Measurements from ENCODE around the gene TP53AIP1.

Gene TP53AIP1, protein sequence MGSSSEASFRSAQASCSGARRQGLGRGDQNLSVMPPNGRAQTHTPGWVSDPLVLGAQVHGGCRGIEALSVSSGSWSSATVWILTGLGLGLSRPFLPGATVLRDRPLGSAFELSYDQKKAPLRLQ

DNA sequence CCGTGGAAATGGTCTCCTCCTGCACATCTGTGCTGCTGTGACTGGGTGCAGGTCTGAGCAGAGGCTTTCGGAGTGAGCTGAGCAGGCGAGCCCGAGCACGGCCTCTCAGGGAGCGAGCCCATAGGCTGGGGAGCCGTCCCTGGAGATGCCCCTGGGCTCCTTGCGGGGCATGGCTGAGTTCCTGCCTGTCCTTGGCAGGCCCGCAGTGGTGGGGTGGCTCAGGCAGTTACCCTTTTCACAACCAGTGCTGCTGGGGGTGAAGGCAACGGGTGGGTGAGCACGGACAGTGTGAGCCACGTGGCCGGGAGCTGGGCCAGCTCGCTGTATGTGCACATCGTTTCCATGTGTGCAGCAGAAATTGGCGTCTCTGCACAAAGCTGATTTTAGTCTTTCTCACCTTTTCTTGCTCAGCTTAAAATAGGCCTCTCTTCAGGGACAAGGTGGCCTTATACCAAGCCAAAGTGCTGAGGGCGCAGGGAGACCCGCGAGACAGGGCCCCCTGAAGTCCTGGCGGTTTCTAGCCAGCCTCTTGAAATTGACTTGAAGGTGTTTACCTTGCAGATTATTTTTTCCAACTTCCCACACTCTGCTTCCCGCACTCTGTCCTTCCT, at the start of gene TP53AIP1:
TP53AIP1 (minus strand) TSS at position 55 of the 611 bp plus-strand sequence. CDS start 5,053 bp downstream, outside the sequence.
- DNase-seq = no peak

DNA sequence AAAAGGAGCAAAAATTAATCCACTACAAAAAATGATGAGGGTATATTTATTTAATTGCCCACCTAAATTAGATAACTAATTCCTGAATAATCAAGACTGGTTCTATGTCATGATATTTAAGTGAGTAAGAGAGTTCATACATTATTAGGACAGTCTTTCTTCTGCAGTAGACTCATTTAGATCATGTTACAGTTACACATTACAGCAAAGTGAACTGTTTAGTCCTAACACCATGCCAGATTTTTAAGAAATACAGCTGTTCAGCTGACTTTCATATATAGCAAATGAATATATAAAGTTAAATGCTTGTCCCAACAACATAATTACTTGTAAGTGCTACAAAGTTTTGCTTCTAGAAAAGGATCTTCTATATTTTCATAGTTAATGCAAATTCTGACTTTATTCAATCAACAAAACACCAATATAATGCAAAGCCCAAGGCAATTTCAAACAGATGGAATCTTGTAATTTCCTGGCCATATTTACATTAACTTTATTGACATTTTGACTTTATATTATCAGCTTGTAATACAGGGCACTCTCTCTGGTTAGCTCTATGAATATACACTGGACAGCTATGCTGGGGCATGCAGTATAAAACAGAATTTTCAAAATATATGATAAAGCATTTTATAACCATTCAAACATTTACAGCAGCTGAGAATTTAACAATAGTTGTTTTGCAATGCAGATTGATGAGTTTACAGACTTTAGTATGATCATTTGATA, 45.7 kb upstream of the TP53AIP1 start:
- no peak for DNase-seq

DNA sequence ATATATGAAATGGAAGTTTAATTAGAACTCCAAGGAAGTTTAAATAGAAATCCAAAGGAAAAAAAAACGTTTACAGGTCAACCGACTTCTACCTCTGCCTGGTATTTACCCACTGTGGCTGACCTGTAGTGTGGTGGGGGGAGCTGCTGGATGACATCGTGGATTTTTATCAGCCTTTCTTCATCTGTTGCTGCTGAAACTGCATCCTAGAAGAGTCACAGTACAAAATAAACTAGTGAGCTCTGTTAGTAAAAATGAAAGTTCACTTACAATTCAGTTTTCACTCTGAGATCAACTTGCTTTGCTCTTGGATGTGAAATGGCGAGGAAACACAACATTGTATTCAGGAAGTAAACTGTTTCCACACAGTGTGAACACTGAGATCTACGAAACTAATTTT, 43.2 kb upstream of the TP53AIP1 start:
- DNase-seq = no peak

DNA sequence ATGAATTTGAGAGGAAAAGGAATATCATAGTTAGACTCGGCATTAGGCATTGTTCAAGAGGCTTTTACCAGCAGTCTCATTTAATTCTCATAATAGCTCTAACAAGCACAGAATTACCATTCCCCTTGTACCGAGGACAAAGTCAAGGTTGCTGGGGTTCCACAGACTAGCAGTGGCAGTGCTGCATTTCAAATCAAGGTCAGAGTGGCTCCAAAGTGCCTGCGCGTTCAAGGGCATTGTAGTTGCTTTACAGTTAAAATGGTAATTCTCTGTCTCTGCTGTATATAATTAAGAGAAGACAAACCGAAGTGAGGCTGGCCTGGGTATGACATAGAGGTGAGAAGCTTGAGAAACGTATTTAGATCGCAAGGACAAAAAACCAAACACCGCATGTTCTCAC, 40.4 kb upstream of the TP53AIP1 start:
- no peak for DNase-seq

DNA sequence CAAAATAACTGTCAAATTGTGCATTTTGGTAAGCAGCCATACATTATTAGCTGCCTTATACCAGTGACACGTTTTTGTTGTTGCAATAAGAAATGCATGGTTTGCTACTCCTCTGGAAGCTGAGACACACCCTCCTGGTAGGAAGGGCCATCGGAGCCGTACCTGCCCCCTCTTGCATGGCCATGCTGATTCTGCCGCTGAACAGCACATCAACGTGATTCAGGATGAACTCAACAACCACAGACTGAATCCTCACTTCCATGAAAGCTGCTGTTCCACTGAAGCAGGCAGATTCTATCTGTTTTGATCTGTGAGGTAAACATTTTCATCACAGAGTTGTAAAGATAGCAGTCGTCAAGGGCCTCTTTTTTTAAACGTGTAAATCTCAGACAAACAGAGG, 38.6 kb upstream of the TP53AIP1 start:
- DNase-seq = no peak

DNA sequence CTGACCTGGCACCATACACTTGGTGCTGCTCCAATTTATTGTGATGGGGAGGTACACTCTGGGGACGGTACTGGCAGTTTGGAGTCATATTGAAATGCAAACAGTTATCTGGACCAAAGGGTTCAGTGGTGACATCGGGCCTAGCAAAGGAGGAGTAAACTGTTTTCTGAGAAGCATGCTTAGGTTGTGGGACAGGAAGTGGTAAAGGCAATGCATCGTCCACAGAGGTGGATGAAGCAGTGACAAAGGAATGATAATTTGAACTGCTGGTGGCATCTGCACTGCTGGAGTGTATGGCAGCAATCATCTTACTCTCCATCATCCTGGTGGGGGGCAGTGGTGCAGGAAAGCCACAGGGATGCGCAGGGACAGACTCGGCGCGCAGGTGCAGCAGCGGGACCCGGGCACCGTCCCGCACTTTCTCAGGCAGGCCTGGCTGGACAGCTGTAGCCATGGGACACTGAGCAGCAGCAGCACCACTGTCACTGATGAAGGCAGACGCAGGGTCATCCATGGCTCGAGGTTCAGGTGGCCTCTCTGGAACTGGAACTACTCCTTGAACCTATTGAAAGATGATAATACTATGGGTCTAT, 28.0 kb upstream of the TP53AIP1 start:
- DNase-seq = no peak

DNA sequence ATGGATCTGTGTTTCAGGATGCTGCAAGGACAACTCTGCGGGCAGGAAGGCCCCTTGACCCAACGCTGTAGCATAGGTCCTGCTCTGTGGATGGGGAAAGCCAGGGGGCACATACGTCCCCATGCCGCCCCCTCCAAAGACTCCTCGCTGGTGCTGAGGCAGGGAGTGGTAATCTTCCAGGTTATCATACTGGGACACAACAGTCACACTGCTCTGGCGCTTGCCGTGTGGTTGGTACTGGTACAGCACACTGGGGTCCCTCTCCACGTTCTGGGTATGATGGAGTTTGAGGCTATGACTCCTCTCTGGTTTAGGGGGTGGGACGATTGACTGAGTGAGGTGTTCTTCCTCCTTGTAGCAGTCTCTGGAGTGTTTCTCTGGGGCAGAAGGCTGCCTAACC, 26.2 kb upstream of the TP53AIP1 start:
- no peak for DNase-seq

DNA sequence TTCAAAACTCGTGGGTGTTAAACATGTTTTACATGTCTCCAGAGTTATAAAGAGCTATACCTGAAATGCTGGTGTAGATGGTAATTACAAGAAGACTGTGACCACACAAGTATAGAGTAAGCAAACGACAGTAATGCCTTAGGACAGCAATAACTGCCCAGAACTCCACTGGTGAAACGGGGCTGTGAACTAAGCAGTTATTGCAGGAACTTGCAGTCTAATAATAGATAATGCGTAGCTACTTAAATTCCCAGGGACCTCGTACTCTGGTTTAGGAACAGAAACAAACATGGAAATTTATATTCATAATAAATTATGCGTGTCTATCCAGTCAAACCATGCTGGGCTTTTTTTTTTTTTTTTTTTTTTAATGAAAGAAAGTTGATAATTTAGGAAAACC, 24.9 kb upstream of the TP53AIP1 start:
- DNase-seq = no peak

DNA sequence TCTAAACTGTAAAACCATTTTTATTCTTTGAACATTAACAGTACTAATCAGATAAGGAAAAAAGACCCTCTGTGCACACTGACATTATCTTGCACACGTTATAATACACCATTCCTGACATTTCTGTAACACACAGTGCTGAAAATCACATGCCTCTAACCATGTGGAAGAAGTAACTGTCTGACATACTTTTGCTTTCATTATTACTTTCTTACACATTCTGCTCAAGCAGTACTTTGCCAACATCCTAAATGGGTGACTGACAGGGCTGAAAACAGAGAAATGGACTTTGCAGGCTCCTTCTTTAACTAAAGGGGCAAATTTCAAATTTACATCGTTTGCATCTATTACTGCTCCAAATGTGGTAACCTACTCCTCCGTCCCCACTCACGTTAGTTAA, 22.8 kb upstream of the TP53AIP1 start:
- no peak for DNase-seq

DNA sequence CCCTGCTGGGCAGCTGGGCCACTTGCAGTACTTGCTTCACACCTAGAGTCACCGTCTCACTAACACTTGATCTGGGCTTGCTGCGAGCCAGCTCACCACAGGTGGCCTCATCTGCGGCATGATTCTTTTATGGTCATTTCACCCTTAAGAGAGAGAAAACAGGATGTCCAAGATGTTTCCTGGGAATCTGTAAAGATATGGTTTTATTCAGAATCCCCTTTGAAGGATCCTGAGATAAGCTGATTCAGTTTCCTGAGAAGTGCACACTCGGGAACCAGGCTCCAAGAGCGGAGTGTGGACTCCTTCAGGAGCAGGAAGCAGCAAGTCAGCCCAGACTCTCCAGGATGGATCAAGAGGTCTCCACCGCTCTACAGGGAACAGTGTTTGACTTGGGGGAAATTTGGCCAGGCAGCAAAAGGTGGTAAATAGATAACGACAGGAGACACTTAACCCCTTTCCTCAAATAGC, 21.8 kb upstream of the TP53AIP1 start:
- DNase-seq = no peak

DNA sequence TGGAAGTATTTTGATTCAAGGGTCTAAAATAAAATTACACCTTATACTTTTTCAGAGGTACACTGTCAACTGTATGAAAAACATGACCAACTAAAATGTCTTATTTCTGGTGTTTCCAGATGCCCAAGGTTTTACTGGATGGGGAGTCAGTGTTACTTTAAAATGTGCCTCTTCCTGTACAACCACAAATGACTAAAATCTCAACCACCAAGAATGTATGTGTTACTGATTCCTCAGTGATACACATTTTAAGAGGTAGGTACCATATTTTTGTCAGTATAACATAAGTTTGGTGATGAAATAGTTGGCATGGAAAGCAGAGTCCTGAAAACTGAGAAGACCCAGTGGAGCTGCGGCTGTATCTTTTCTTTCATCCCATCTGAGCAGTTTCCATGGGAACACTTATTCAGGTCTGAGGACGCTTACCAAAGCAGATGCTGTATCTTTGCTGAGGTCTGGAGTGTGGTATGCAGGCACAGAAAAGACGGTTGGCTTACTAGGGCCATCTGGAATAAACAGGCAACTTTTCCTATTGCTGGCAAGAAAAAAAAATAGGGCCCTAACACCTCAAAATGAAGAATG, 21.2 kb upstream of the TP53AIP1 start:
- DNase-seq = no peak

DNA sequence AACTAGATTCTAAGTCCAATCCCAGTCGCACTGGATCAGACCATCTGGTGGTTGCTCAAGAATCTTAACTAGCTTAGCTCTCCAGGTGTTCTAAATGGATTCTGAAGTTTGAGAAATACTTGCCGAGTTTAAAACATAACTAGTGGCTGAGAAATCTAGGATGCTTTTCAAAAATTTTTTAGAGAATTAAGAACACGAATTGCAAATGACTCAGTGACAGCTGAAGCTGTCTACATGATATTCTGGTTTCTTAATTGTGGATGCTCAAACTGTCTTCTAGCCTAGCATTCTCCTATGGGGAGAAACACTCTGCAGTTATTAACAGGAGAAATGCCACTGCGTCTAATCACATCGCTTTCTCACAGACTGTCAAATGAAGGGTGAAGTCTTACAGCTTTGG, 20.2 kb upstream of the TP53AIP1 start:
- no peak for DNase-seq

DNA sequence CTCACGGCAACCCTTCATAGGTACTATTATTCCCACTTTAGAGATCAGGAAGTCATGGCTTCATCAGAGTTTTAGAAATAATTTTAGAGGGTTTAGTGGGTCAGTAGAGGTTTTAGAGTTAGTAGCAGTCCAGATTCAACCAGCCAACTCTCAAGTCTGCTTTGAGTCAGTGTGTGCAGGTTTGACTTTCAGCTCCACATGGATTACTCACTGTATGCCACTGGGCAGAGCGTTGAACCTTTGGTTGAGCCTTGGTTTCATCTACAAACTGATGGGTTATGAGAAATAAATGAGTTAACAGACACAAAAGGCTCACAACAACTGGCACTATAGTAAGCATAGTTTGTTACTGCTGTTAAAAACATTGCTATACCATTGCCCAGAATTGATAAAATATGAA, 19.0 kb upstream of the TP53AIP1 start:
- DNase-seq = no peak

DNA sequence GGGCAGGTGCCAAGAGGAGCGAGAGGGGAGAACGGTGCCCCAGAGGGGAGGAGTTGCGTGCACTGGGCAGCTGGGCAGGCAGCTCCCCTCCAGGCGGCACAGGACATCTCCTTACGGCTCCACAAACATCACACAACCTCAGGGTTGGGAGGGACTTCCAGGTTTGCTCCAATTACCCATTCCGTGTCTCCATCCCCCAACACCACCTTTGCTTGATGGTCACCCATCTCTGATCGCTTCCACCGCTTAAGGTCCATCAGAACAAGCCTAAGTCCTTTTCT, 14.5 kb upstream of the TP53AIP1 start:
- DNase-seq = no peak

DNA sequence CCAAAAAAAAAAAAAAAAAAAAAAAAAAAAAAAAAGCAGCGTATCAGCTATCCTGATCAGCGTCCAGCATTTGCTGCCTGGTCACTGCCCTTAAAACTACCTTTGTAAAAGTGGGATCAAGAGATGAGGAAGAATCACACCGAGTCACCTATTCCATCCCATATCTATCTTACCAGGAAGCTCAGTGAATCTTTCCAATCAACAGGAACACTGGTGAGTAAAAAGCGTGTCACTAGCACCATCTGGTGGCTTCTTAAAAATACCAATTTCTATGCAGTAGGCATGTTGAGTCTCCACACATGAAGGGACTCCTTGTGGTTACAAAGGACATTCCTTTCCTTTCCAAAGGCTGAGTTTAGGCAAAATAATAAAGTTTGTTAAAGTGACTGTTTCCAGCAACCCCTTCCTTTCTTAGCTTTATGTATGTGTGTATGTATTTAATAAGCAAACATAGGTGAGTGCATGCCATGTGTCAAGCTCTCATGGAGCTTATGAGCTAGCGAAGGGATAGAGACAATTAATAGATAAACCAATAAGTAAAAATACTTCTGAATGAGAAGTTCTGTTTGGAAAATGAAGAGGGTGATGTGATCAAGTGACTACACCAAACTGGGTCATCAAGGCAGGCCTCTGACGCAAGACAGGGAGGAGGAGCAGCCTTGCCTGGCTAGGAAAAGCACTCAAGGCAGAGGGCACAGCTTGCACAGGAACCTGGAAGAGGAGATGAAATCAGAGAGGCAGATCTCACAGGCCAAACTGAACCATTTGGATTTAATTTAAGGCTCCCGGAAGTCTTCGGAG, 13.9 kb upstream of the TP53AIP1 start:
- DNase-seq = no peak

DNA sequence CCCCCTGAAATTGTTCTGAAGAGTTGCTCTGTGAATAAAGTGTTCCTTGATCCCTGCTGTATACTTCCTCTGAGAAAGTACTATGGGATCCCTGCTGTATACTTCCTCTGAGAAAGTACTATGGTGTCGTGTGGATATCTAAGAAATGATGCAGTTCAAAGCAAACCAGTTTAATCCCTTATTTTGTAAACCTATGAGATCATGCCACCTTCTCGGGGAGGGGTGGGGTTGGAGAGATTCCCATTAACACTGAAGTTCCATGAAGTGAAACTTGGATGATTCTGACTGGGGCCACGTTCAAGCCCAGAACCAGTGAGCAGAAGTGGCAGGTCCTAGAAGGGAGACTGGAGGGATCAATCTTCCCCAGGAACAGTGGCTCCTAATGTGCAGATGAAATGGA, 13.0 kb upstream of the TP53AIP1 start:
- DNase-seq = no peak

DNA sequence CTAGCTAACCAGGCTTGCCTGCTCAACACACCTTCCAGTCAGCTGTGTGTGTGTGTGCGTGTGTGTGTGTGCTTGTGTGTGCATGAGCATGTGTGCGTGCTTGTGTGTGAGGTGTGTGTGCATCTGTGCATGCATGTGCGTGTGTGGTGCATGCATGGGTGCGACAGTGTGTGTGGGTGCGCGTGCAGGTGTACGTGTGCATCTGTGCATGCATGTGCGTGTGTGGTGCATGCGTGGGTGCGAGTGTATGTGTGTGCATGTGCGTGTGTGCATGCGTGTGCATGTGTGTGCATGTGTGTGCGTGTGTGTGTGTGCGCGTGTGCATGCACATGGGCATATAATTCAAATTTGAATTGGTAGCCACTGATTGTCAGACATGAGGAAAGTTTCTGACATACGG, 10.5 kb upstream of the TP53AIP1 start:
- DNase-seq = no peak

DNA sequence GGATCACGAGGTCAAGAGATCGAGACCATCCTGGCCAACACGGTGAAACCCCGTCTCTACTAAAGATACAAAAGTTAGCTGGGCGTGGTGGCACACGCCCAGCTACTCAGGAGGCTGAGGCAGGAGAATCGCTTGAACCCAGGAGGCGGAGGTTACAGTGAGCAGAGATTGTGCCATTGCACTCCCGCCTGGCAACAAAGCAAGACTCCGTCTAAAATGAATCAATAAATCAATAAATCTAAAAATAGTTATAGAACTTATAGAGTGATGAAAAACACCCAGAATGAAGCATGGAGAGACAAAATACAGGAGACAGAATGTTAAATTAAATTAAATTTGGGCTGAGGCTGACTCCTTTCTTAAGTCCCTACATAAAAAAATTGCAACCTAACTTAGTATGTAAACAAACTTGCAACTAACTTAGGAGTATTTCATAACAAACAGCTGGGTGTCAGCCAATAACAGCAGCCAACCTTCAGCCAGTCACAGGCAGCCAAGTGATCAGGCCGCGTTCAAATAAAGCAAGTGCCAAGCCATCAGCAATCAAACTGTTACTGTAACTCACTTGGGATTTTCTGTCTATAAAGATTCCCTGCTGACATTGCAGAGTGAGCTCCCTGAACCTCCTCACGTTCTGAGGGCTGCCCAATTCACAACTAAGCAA, 7.3 kb upstream of the TP53AIP1 start:
- no peak for DNase-seq

DNA sequence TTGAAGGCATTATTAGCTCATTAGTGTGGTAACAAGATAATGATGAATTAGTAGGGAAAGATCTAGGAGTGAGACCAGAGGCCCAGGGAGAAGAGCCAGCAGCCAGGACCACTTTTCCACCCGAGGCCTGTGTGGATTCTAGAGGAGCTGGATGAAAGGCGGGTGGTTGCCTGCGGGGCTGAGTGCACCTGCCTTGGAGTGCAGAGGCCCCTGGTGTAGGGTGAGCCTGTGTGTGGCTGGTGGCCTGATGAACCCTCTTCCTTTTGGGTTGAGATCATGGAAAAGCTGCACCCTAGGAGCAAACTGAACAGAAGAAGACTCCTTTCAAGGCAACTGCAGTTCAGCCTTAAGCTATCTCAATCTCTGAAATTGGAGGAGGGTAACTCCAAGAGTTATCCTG, 5.9 kb upstream of the TP53AIP1 start:
- no peak for DNase-seq

DNA sequence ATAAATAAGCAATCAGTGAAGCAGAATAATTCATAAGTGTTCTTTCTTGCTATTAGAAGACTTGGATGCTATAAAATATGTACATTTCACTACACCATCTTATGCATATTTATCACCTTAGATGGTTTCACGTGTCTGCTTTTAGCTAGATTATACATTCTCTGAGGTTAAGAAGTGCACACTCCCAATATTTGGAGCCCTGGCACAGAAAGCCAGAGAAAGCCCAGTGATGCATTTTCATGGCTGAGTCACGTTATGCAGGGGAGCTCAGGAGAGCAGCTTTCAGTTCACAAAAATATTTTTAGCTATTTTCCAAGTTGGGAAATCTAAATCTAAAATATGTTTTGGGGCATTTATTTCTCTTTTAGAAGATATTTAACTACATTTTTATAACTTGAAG, 5.1 kb upstream of the TP53AIP1 start:
- DNase-seq = no peak

DNA sequence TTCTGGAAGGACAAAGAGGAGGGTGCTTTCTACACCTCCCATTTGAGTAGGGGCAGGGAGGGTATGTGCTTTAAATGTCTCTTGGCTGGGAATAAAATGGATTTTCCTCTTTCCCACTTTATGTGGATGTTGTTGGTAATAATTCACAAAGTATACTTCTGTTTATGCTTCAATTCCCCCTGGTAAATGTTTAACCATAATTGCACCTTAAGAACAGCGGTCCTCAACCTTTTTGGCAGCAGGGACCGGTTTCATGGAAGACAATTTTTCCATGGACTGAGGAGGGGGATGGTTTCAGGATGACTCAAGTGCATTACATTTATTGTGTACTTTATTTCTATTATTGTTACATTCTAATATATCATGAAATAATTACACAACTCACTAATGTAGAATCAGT, 4.0 kb upstream of the TP53AIP1 start:
- no peak for DNase-seq

DNA sequence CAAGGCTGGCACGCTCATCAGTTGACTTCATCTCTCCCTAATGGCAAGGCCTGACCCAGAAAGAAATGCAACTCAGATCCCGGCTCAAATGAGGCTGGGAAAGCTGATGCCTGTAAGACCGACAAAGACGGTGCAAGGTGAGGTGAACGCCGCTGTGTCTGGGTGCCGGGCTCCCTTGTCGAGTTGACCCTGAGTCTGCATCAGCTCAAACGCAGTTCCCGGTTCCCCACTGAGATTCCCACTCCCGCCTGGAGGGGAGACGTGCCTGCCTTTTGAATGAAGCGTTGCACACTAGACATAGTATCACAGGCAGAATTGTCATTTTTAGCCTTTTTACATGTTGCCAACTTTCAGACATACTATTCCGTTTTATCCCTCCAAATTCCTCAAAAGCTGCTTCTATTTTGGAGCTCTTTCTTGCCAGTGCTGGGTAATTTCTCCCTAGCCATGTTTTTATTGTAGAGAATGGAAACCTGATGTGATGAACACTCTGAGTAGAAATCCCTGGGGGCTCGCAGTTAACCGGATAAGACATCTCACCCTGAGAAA, 831 bp upstream of the TP53AIP1 start:
- DNase-seq = no peak
